Dermis microvascular lymphatic vessel endothelial cell (primary cell): ENCODE measurements around the gene HNRNPCL1. TPM values are rescaled to one million over a fixed set of nuclear protein-coding genes. Genes with fewer than 3 reads are reported as not detected.
"Not testable (repeated sequence)": the region's sequence is repeated elsewhere in the genome, so short reads cannot be mapped to it uniquely, and the experiment has no call there.

ENCODE experiments used
- DNase-seq, 2 donors: peaks; one replicate each; pipeline versions ENCODE4 v3.0.0 to v3.0.0-alpha.2; 2010; ENCODE audit warnings: low read depth in 2 of 2
- total RNA-seq: library from RNA; depleted of rRNA; stranded (reverse); fragments of >200 nt; gene quantifications from 2 replicates; pipeline ENCODE4 v1.2.1, GENCODE V29; 2014

HNRNPCL1 gene
- total RNA-seq: not detected in 2 replicates

GRCh38 chr1:12848620-12849019 lies at the start of gene HNRNPCL1:
TSS of gene HNRNPCL1 (minus strand) at chr1:12848720. CDS start at chr1:12848289, 431 bp downstream.
- not testable (repeated sequence) for DNase-seq

GRCh38 chr1:12898170-12898569 lies 49.6 kb upstream of the HNRNPCL1 start, which contains the start of gene PRAMEF10:
TSS of gene PRAMEF10 (minus strand) at chr1:12898270. CDS start at chr1:12895847, 2,423 bp downstream.
- not testable (repeated sequence) for DNase-seq

GRCh38 chr1:12886101-12886500 lies 37.6 kb upstream of the HNRNPCL1 start, which contains the start of gene PRAMEF4:
TSS of gene PRAMEF4 (minus strand) at chr1:12886201. CDS start at chr1:12883394, 2,807 bp downstream.
- DNase-seq: not testable (repeated sequence)

GRCh38 chr1:12878453-12878852 lies 29.9 kb upstream of the HNRNPCL1 start:
- DNase-seq: not testable (repeated sequence)

GRCh38 chr1:12863131-12863880 lies 14.8 kb upstream of the HNRNPCL1 start:
- not testable (repeated sequence) for DNase-seq

GRCh38 chr1:12856786-12857185 lies 8.3 kb upstream of the HNRNPCL1 start, which contains the start of gene PRAMEF2:
TSS of gene PRAMEF2 (plus strand) at chr1:12857086. CDS start at chr1:12859010, 1,924 bp downstream.
- DNase-seq: not testable (repeated sequence)

GRCh38 chr1:12851779-12852178 lies 3.3 kb upstream of the HNRNPCL1 start:
- no peak for DNase-seq

GRCh38 chr1:12833251-12833650 lies 15.3 kb downstream of the HNRNPCL1 start:
- DNase-seq: not testable (repeated sequence)

- DNase-seq: not testable (repeated sequence)
Measured at GRCh38 chr1:12831310-12831709, 17.2 kb downstream of the HNRNPCL1 start, which contains the start of gene PRAMEF11. TSS of gene PRAMEF11 (minus strand) at chr1:12831410. CDS start at chr1:12828789, 2,621 bp downstream.

- not testable (repeated sequence) for DNase-seq
Measured at GRCh38 chr1:12819061-12819460, 29.5 kb downstream of the HNRNPCL1 start.

GRCh38 chr1:12811409-12811784 lies 37.1 kb downstream of the HNRNPCL1 start:
- DNase-seq: no peak

- DNase-seq: no peak
Measured at GRCh38 chr1:12810691-12811408, 37.7 kb downstream of the HNRNPCL1 start.

GRCh38 chr1:12809933-12810332 lies 38.6 kb downstream of the HNRNPCL1 start:
- DNase-seq: no peak

GRCh38 chr1:12799730-12800129 lies 48.8 kb downstream of the HNRNPCL1 start:
- DNase-seq: no peak

- no peak for DNase-seq
Measured at GRCh38 chr1:12798911-12799310, 49.6 kb downstream of the HNRNPCL1 start.

Other genes with a start within 250 kb of the HNRNPCL1 start
- 64.1 and 75.4 TPM in 2 replicates for gene DHRS3, start 230.5 kb downstream of the HNRNPCL1 start, total RNA-seq
- gene AADACL4, start 204.6 kb downstream of the HNRNPCL1 start, total RNA-seq: not detected in 2 replicates
- gene AADACL3, start 132.6 kb downstream of the HNRNPCL1 start, total RNA-seq: not detected in 2 replicates
- gene CFAP107, start 102.5 kb downstream of the HNRNPCL1 start, total RNA-seq: not detected in 2 replicates
- not detected in 2 replicates for gene PRAMEF12, start 75.0 kb downstream of the HNRNPCL1 start, total RNA-seq
- not detected in 2 replicates for gene PRAMEF1, start 57.3 kb downstream of the HNRNPCL1 start, total RNA-seq
- not detected in 2 replicates for gene PRAMEF11, start 17.3 kb downstream of the HNRNPCL1 start, total RNA-seq
- gene PRAMEF2, start 8.4 kb upstream of the HNRNPCL1 start, total RNA-seq: not detected in 2 replicates
- gene PRAMEF4, start 37.5 kb upstream of the HNRNPCL1 start, total RNA-seq: not detected in 2 replicates
- not detected in 2 replicates for gene PRAMEF10, start 49.5 kb upstream of the HNRNPCL1 start, total RNA-seq
- gene PRAMEF7, start 67.9 kb upstream of the HNRNPCL1 start, total RNA-seq: not detected in 2 replicates
- gene PRAMEF6, start 98.9 kb upstream of the HNRNPCL1 start, total RNA-seq: not detected in 2 replicates
- not detected in 2 replicates for gene PRAMEF27, start 207.9 kb upstream of the HNRNPCL1 start, total RNA-seq
- not detected in 2 replicates for gene HNRNPCL3, start 212.0 kb upstream of the HNRNPCL1 start, total RNA-seq
- not detected in 2 replicates for gene PRAMEF25, start 222.1 kb upstream of the HNRNPCL1 start, total RNA-seq